22Rv1 (cell line): ENCODE measurements around the gene SUSD5.

Source experiments
- CTCF ChIP-seq: fragments of 450-650 bp; IDR thresholded peaks from 2 replicates; pipeline ENCODE4 v1.5.1; 2017; ENCODE audit warnings: mild to moderate bottlenecking
- ZFX ChIP-seq: fragments of 450-650 bp; IDR thresholded peaks from 2 replicates; pipeline ENCODE4 v1.6.1; 2017; ENCODE audit warnings: antibody characterized with exemption, borderline replicate concordance

DNA sequence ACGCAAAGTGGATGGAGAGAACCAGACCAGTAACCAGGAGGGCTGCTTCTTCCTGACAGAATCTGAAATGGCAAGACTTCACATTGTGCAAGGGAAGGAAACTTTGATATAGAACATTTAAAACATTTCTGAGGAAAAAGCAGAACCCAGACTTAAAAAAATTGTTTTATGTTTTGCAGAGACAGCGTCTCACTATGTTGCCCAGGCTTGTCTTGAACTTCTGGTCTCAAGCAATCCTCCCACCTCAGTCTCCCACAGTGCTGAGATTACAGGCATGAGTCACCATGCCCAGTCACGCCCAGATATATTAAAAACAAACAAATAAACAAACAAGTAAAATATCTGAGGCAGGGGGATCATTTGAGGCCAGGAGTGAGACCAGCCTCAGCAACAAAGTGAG is 58.6 kb downstream of the SUSD5 start:
- TF ChIP-seq ZFX = no peak
- TF ChIP-seq CTCF = no peak
